GM23248 (cell line): ENCODE data around the gene C1QTNF9B. TPM values are rescaled to one million over a fixed set of nuclear protein-coding genes. Genes with fewer than 3 reads are reported as not detected.

ENCODE experiments used
- DNase-seq: peaks from one replicate; pipeline ENCODE4 v3.0.0-alpha.2; 2015
- H2AFZ ChIP-seq: fragments of 200-600 bp; sonication (generic); 2 replicates; pipeline ENCODE4 v1.6.1; 2016; ENCODE audit warnings: antibody characterized with exemption
- H3F3A ChIP-seq: fragments of 200-600 bp; sonication (generic); 2 replicates; pipeline ENCODE4 v1.6.1; 2016; ENCODE audit warnings: mild to moderate bottlenecking, antibody characterized with exemption, mixed run types; ENCODE audit not compliant: insufficient read depth
- H3K27ac ChIP-seq: fragments of 200-600 bp; sonication (generic); 2 replicates; pipeline ENCODE4 v1.5.1; 2016; ENCODE audit warnings: mild to moderate bottlenecking
- H3K27me3 ChIP-seq: fragments of 200-600 bp; sonication (generic); replicated peaks from 2 replicates; pipeline ENCODE4 v1.6.1; 2016; ENCODE audit warnings: mild to moderate bottlenecking; ENCODE audit not compliant: insufficient read depth
- H3K36me3 ChIP-seq: fragments of 200-600 bp; sonication (generic); 2 replicates; pipeline ENCODE4 v1.6.1; 2016; ENCODE audit warnings: low read depth, mild to moderate bottlenecking
- H3K4me1 ChIP-seq: fragments of 200-600 bp; sonication (generic); 2 replicates; pipeline ENCODE4 v1.6.1; 2016; ENCODE audit warnings: mild to moderate bottlenecking; ENCODE audit not compliant: insufficient read depth
- H3K4me2 ChIP-seq: fragments of 200-600 bp; sonication (generic); one replicate; pipeline ENCODE4 v1.6.1; 2016; ENCODE audit warnings: mild to moderate bottlenecking; ENCODE audit not compliant: unreplicated experiment
- H3K4me3 ChIP-seq: fragments of 200-600 bp; sonication (generic); 2 replicates; pipeline ENCODE4 v1.5.1; 2016; ENCODE audit warnings: mild to moderate bottlenecking
- H3K79me2 ChIP-seq: fragments of 200-600 bp; sonication (generic); 2 replicates; pipeline ENCODE4 v1.6.1; 2016; ENCODE audit warnings: mild to moderate bottlenecking; ENCODE audit not compliant: insufficient read depth
- H3K9ac ChIP-seq: fragments of 200-600 bp; sonication (generic); 2 replicates; pipeline ENCODE4 v1.6.1; 2016; ENCODE audit warnings: mild to moderate bottlenecking
- H3K9me2 ChIP-seq: fragments of 200-600 bp; sonication (generic); 2 replicates; pipeline ENCODE4 v1.6.1; 2016; ENCODE audit warnings: mixed run types, mild to moderate bottlenecking, moderate library complexity; ENCODE audit not compliant: insufficient read depth
- H3K9me3 ChIP-seq: fragments of 200-600 bp; sonication (generic); one replicate; pipeline ENCODE4 v1.6.1; 2017; ENCODE audit warnings: low read depth
- H4K20me1 ChIP-seq: fragments of 200-600 bp; sonication (generic); 2 replicates; pipeline ENCODE4 v1.6.0; 2016; ENCODE audit not compliant: insufficient read depth
- EZH2 ChIP-seq: fragments of 200-600 bp; sonication (generic); IDR thresholded peaks from 2 replicates; pipeline ENCODE4 v1.6.1; 2018; ENCODE audit warnings: antibody characterized with exemption, mild to moderate bottlenecking; ENCODE audit not compliant: insufficient read depth, poor library complexity, severe bottlenecking
- EZH2phosphoT487 ChIP-seq: fragments of 200-600 bp; sonication (generic); IDR thresholded peaks from 2 replicates; pipeline ENCODE4 v1.6.1; 2018; ENCODE audit warnings: antibody characterized with exemption, moderate library complexity, mild to moderate bottlenecking, low read depth; ENCODE audit not compliant: insufficient read depth
- WGBS, 2 experiments: methylation state at CpG; one replicate each; pipeline ENCODE4 v1.1.6; 2015 to 2017; ENCODE audit warnings: low lambda C conversion rate in 2 of 2, low coverage in 1 of 2; ENCODE audit errors: missing lambda C conversion rate in 2 of 2; 5-methylcytosine and 5-hydroxymethylcytosine counted together
- in situ Hi-C: fragments of 300-500 bp; cut with MboI; formaldehyde crosslinking; loops from 2 replicates; pipeline ENCODE4 v1.15.0; 2020
- polyA plus RNA-seq: library from polyadenylated mRNA; unstranded; fragments of >200 nt; fragmentation: Nextera tagmentation; extraction: Ambion mirVana; gene quantifications from 2 replicates; pipeline ENCODE4 v1.2.1, GENCODE V29; 2016
- total RNA-seq: library from RNA; depleted of rRNA; stranded (reverse); fragments of >200 nt; shearing (Covaris generic); gene quantifications from 2 replicates; pipeline ENCODE4 v1.2.3, GENCODE V29; 2014

Gene C1QTNF9B
- total and polyA plus RNA-seq, 2 experiments from 2014 or later, result not detected

DNA sequence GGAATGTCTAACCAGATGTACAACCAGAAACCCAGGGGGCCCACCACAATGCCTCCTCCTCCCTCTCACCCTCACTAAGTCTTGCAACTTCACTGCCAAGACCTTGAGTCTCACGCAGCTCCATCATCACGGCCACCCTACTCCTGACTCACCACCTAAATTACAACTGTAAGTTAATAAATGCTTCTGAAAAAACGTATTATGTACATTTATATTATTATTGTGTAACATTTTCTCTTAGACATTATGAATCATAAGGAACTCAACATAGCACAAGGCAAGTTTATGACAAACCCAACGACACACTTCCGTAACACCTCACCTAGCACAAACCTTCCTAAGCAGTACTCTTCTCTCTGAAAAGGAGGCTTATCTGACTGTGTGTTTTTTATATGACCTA, 28.8 kb downstream of the C1QTNF9B start:
- no peaks in the 10 kb centered on the region for H3K27me3 ChIP-seq
- H3K9me2 ChIP-seq, result no peaks in the 10 kb centered on the region
- no peak overlapping the region for H3K4me2 ChIP-seq
- DNase-seq, result peak; percentile 85
- no peak overlapping the region for H3K9ac ChIP-seq
- H3K4me3 ChIP-seq, result no peak overlapping the region
- no peak overlapping the region for H2AFZ ChIP-seq
- no peaks in the 10 kb centered on the region for H3K79me2 ChIP-seq
- 17 to 21% methylated on average over 5 of the region's 5 CpGs for WGBS, 2 experiments
- in situ Hi-C loops, result loop anchor here (10.0 kb wide), 1 partner anchor 294 kb away; the partner anchor contains the start of gene TNFRSF19
- peak overlapping the region; percentile 44 for H3K27ac ChIP-seq
- no peaks in the 10 kb centered on the region for H4K20me1 ChIP-seq
- no peaks in the 10 kb centered on the region for H3K9me3 ChIP-seq
- H3K4me1 ChIP-seq, result peaks cover 24% of the 10 kb centered on the region
- H3K36me3 ChIP-seq, result no peaks in the 10 kb centered on the region
- no peak for TF ChIP-seq EZH2phosphoT487
- no peak for TF ChIP-seq EZH2
- H3F3A ChIP-seq, result peaks cover 11% of the 10 kb centered on the region; the same call in 1 of the 2 replicates

DNA sequence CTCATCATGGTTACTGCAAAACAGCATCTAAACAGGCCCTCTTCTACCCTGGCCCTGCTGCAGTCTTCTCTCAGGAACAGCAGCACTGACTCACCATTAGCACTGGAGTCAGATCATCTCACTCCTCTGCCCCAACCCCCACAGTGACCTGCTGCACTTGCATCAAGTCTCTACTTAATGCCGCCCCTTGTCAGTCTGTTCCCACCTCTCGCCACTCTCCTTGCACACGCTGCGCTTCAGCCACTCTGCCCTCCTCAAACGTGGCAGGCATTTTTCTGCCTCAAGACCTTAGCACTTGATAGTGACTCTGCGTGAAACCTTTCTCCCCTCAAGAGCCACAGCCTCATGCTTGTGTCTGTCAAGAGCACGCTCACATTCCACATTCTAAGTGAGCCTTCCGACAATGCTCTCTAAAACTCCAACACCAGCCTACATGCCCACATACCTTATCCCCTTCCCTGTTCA, 30.2 kb downstream of the C1QTNF9B start:
- H3K27ac ChIP-seq, result no peak overlapping the region
- no peaks in the 10 kb centered on the region for H4K20me1 ChIP-seq
- H3K9me3 ChIP-seq, result no peaks in the 10 kb centered on the region
- no peak overlapping the region for H3K9ac ChIP-seq
- 80 to 83% methylated on average over 8 of the region's 8 CpGs for WGBS, 2 experiments
- no peak overlapping the region for H3K4me3 ChIP-seq
- no peak overlapping the region for H3K4me2 ChIP-seq
- in situ Hi-C loops, result loop anchor here (10.0 kb wide), 1 partner anchor 292 kb away; the partner anchor contains the start of gene TNFRSF19
- H3K9me2 ChIP-seq, result no peaks in the 10 kb centered on the region
- no peaks in the 10 kb centered on the region for H3K36me3 ChIP-seq
- H3K27me3 ChIP-seq, result no peaks in the 10 kb centered on the region
- peak; percentile 78 for DNase-seq
- TF ChIP-seq EZH2phosphoT487 (no peak), EZH2 (no peak)
- H3K79me2 ChIP-seq, result no peaks in the 10 kb centered on the region
- H2AFZ ChIP-seq, result no peak overlapping the region
- H3K4me1 ChIP-seq, result peaks cover 24% of the 10 kb centered on the region
- peaks cover 11% of the 10 kb centered on the region; the same call in 1 of the 2 replicates for H3F3A ChIP-seq

DNA sequence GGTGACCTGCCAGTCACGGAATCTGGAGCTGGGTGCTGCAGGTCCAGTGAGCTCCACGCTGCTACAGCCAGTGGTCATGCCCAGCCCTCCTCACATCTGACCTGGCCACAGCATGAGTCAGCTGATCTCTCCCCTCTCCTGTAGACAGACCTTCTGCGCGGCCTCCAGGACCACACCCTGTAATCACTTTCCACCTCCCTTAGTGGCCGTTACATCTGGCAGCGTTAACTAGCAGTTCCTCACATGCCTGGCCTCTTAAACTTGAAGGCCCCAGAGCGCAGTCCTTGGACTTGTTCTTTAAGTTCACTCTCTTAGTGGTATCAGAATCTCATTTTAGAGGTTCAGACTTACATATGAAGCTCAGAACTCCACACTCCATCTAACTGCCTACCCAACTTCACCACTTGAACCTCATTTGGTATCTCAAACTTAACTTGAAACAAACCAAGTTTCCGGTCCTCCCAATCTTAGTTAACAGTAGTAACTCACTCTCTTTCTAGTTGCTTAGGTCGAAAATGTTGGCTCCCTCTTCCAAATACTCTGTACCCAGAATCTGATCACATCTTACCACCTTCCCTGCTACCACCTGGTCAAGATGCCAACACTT, 30.8 kb downstream of the C1QTNF9B start:
- WGBS, 2 experiments, result 94 to 98% methylated on average over 9 of the region's 9 CpGs
- H4K20me1 ChIP-seq, result no peaks in the 10 kb centered on the region
- no peak for DNase-seq
- H3K4me1 ChIP-seq, result peaks cover 24% of the 10 kb centered on the region
- H3K9ac ChIP-seq, result no peak overlapping the region
- H3K9me2 ChIP-seq, result no peaks in the 10 kb centered on the region
- no peak overlapping the region for H3K4me2 ChIP-seq
- no peak for TF ChIP-seq EZH2phosphoT487
- no peak for TF ChIP-seq EZH2
- H3K4me3 ChIP-seq, result no peak overlapping the region
- H3K9me3 ChIP-seq, result no peaks in the 10 kb centered on the region
- H3K27me3 ChIP-seq, result no peaks in the 10 kb centered on the region
- no peak overlapping the region for H2AFZ ChIP-seq
- no peak overlapping the region for H3K27ac ChIP-seq
- H3K36me3 ChIP-seq, result no peaks in the 10 kb centered on the region
- H3F3A ChIP-seq, result peaks cover 11% of the 10 kb centered on the region; the same call in 1 of the 2 replicates
- H3K79me2 ChIP-seq, result no peaks in the 10 kb centered on the region
- in situ Hi-C loops, result loop anchor here (10.0 kb wide), 1 partner anchor 292 kb away; the partner anchor contains the start of gene TNFRSF19

DNA sequence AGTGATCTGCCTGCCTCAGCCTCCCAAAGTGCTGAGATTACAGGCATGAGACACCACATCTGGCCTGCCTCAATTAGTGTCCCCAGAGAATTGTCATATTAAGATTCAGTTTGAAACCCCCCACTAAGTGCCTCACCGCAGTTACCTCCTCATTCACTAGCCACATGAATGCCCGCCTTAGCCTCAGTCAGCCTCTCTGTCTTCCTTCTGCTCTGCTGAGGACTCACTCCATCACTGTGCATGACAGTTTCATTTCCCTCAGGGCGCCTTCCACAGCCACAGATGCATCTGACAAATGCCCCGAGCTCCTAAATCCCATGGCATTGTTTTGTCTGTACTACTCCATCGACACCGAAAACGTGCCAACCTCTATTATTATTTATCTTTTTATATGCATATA, 31.4 kb downstream of the C1QTNF9B start:
- in situ Hi-C loops, result loop anchor here (10.0 kb wide), 1 partner anchor 291 kb away; the partner anchor contains the start of gene TNFRSF19
- WGBS, 2 experiments, result 92 to 99% methylated on average over 7 of the region's 7 CpGs

More for the DNA sequence above, 31.4 kb downstream of the C1QTNF9B start:
- Histone ChIP-seq H3K4me2 (no peak overlapping the region), H3K4me1 (peaks cover 24% of the 10 kb centered on the region), H2AFZ (no peak overlapping the region), H4K20me1 (no peaks in the 10 kb centered on the region), H3K36me3 (no peaks in the 10 kb centered on the region), H3K4me3 (no peak overlapping the region), H3K79me2 (no peaks in the 10 kb centered on the region), H3K27me3 (no peaks in the 10 kb centered on the region), H3K9me3 (no peaks in the 10 kb centered on the region), H3K9ac (no peak overlapping the region), H3F3A (peaks cover 11% of the 10 kb centered on the region; the same call in 1 of the 2 replicates), H3K27ac (no peak overlapping the region), H3K9me2 (no peaks in the 10 kb centered on the region)
- no peak for TF ChIP-seq EZH2
- TF ChIP-seq EZH2phosphoT487, result no peak
- no peak for DNase-seq
